Esophagus squamous epithelium (tissue), 4 donors: ENCODE measurements around the gene RALY.

Source experiments
- CTCF ChIP-seq, 6 experiments: fragments of 450-650 bp in 4 of 6; fragments of 200-600 bp in 2 of 6; sonication (generic) in 2 of 6; IDR thresholded peaks; one replicate each; pipeline ENCODE4 v1.5.1; 2016 to 2019; ENCODE audit warnings: antibody characterized with exemption in 6 of 6, mild to moderate bottlenecking in 4 of 6, moderate library complexity in 4 of 6
- POLR2A ChIP-seq, 4 donors: fragments of 450-650 bp; IDR thresholded peaks; one replicate each; pipeline ENCODE4 v1.6.1; 2017; ENCODE audit warnings: antibody characterized with exemption in 4 of 4, mild to moderate bottlenecking in 4 of 4, moderate library complexity in 3 of 4

- TF ChIP-seq CTCF (IDR thresholded peaks at IDR 0.05) (no peak), POLR2A (IDR thresholded peaks at IDR 0.05) (no peak)
Measured at GRCh38 chr20:34070079-34070439, 76.3 kb downstream of the RALY start.
